ENCODE measurements around the gene EML2.

DNA sequence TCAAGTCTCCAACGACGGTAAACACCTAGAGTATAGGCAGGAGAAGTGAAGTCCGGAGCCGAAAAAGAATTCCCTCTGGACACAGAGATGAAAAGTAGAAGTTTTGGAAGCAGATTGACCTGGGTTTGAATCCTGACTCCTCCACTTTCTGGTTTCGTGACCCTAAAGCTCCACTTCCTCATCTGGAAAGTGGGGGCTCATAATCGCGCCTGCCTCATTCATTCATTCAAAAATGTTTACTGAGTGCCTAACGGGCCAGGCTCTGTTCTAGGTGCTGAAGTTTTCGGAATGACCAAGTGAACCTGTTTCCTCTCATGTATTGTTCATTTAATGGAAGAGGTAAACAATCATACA, 7.1 kb upstream of the EML2 start:
- TF ChIP-seq, protein P1, sequence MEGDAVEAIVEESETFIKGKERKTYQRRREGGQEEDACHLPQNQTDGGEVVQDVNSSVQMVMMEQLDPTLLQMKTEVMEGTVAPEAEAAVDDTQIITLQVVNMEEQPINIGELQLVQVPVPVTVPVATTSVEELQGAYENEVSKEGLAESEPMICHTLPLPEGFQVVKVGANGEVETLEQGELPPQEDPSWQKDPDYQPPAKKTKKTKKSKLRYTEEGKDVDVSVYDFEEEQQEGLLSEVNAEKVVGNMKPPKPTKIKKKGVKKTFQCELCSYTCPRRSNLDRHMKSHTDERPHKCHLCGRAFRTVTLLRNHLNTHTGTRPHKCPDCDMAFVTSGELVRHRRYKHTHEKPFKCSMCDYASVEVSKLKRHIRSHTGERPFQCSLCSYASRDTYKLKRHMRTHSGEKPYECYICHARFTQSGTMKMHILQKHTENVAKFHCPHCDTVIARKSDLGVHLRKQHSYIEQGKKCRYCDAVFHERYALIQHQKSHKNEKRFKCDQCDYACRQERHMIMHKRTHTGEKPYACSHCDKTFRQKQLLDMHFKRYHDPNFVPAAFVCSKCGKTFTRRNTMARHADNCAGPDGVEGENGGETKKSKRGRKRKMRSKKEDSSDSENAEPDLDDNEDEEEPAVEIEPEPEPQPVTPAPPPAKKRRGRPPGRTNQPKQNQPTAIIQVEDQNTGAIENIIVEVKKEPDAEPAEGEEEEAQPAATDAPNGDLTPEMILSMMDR (IDR thresholded peaks at IDR 0.05; ENCODE audit: low read depth, low read length, poor library complexity, severe bottlenecking): no peak
- no peak for TF ChIP-seq EZH2phosphoT487 (IDR thresholded peaks at IDR 0.05; ENCODE audit: borderline replicate concordance, low read length)
